Lower lobe of right lung (tissue), 2 donors: ENCODE results near the gene GLCCI1. TPM values are rescaled to one million over a fixed set of nuclear protein-coding genes. Genes with fewer than 3 reads are reported as not detected.

Source experiments
- ATAC-seq, 2 donors: fragments of 200-7000 bp; cut with Tn5 transposase; one replicate each; pipeline ENCODE4 v1.9.1; 2020 to 2022; ENCODE audit warnings: mild to moderate bottlenecking in 2 of 2, moderate library complexity in 2 of 2
- DNase-seq: peaks from one replicate; pipeline ENCODE4 v3.0.0-alpha.2; 2020
- H3K27ac ChIP-seq: fragments of 200-600 bp; one replicate; pipeline ENCODE4 v1.8.0; 2022
- H3K27me3 ChIP-seq: fragments of 200-600 bp; one replicate; pipeline ENCODE4 v1.8.0; 2022; ENCODE audit warnings: low read depth
- H3K36me3 ChIP-seq: fragments of 200-600 bp; one replicate; pipeline ENCODE4 v1.8.0; 2022; ENCODE audit warnings: mild to moderate bottlenecking
- H3K4me1 ChIP-seq: fragments of 200-600 bp; one replicate; pipeline ENCODE4 v1.8.0; 2022
- H3K4me3 ChIP-seq: fragments of 200-600 bp; one replicate; pipeline ENCODE4 v1.8.0; 2022; ENCODE audit warnings: mild to moderate bottlenecking
- H3K9me3 ChIP-seq: fragments of 200-600 bp; one replicate; pipeline ENCODE4 v1.8.0; 2022
- intact Hi-C: fragments of 100-400 bp; cut with DNase I; formaldehyde crosslinking; loops from one replicate; pipeline ENCODE4 v1.11.0; 2022
- total RNA-seq: library from RNA; stranded (reverse); fragmentation: NEBNext Ultra II Directional; extraction: Animal tissue kit (Norgen Biotek cat#: 25700); gene quantifications from one replicate; pipeline ENCODE4 v1.2.1, GENCODE V29; 2021
- TF ChIP-seq, protein P1 (sequence below): fragments of 200-600 bp; IDR thresholded peaks from one replicate; pipeline ENCODE4 v1.8.0; 2022; ENCODE audit warnings: antibody characterized with exemption, mild to moderate bottlenecking
- donor health status: DM: no; HTN: yes; CAD: no; lungs with severe emphysema.

The GLCCI1 gene
- total RNA-seq, 1 donor from 2014 or later = 63.9 TPM

DNA sequence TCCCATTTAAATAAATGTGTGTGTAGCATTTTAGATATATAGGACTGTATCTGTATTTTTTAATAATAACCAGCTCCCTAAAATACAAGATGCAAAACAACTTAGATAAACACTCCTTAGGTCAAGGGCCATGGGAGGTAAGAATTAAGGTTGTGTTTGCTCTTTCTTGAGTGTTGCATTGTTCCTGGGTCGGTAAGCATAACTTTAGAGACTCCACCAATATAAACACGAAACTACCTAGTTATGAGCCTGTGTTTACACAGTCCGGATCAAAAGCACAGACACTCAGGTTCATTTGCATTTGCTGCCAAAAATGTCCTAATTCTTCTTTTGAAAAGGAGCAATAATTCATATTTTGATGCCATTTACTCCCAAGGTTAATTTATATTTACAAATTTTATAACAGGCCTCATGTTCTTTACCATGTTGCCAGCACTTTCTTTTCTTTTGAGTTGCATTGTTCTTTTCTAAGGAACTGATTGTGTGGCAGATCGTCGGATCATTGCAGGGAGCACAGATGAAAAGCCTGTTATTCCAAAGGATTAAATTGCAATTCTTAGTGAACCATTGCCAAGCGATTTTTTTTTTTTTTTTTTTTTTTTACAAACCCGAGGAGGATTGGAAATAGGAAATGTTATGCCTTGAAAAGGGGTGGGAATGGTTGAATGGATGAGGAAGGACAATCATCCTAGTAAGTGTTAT, 45.8 kb upstream of the GLCCI1 start:
- Histone ChIP-seq H3K27ac (peak overlapping the region; percentile 12), H3K9me3 (no peaks in the 10 kb centered on the region), H3K27me3 (no peaks in the 10 kb centered on the region), H3K36me3 (no peaks in the 10 kb centered on the region), H3K4me3 (no peak overlapping the region), H3K4me1 (peaks cover 5% of the 10 kb centered on the region)
- ATAC-seq = peak; percentile 76 to 91
- intact Hi-C loops = no loop called here
- TF ChIP-seq, protein P1, sequence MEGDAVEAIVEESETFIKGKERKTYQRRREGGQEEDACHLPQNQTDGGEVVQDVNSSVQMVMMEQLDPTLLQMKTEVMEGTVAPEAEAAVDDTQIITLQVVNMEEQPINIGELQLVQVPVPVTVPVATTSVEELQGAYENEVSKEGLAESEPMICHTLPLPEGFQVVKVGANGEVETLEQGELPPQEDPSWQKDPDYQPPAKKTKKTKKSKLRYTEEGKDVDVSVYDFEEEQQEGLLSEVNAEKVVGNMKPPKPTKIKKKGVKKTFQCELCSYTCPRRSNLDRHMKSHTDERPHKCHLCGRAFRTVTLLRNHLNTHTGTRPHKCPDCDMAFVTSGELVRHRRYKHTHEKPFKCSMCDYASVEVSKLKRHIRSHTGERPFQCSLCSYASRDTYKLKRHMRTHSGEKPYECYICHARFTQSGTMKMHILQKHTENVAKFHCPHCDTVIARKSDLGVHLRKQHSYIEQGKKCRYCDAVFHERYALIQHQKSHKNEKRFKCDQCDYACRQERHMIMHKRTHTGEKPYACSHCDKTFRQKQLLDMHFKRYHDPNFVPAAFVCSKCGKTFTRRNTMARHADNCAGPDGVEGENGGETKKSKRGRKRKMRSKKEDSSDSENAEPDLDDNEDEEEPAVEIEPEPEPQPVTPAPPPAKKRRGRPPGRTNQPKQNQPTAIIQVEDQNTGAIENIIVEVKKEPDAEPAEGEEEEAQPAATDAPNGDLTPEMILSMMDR = no peak
- no peak for DNase-seq

DNA sequence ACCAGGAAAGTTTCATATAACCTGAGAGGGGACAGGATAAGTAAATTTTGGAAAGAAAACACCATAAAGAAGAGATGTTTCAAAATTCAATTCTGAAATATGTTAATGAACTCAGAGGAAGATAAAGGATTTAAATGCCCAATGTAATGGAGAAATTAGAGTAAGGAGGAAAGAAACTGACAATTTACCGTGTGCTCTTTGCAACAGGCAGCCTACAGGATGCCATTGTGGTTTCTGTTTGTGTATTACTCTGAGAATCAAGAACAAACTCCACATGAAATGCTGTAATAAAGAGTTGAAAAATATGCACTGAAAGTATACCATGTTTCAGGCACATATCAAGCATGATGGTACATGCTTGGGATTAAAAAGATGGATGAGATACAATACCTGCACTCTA, 44.8 kb upstream of the GLCCI1 start:
- H3K4me3 ChIP-seq = no peak overlapping the region
- TF ChIP-seq, protein P1 = no peak
- ATAC-seq = no peak
- peaks cover 5% of the 10 kb centered on the region for H3K4me1 ChIP-seq
- H3K27me3 ChIP-seq = no peaks in the 10 kb centered on the region
- no peak overlapping the region for H3K27ac ChIP-seq
- no peak for DNase-seq
- H3K36me3 ChIP-seq = no peaks in the 10 kb centered on the region
- intact Hi-C loops = no loop called here
- no peaks in the 10 kb centered on the region for H3K9me3 ChIP-seq

DNA sequence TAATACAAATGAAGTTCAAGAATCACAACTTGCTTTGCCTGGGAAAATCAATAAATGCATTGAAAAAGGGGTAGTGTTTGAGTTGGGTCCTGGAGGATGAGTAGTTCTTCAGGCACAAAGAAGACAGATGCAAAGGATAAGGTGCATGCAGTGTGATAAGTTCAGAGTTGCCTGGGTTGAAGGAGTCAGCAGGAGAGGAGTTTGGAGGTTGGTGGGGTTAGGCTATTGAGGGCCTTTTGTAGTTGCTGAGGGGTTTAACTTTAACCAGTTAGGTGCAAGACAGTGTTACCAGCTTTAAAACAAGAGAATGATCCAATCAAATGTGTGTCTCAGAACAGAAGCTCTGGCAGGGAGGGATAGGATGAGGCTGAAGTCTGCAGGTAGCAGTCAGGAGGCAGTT, 44.3 kb upstream of the GLCCI1 start:
- Histone ChIP-seq H3K27ac (no peak overlapping the region), H3K4me1 (peaks cover 5% of the 10 kb centered on the region), H3K9me3 (no peaks in the 10 kb centered on the region), H3K36me3 (no peaks in the 10 kb centered on the region), H3K4me3 (no peak overlapping the region), H3K27me3 (no peaks in the 10 kb centered on the region)
- ATAC-seq (no peak), DNase-seq (no peak)
- TF ChIP-seq, protein P1 = no peak
- intact Hi-C loops = no loop called here

DNA sequence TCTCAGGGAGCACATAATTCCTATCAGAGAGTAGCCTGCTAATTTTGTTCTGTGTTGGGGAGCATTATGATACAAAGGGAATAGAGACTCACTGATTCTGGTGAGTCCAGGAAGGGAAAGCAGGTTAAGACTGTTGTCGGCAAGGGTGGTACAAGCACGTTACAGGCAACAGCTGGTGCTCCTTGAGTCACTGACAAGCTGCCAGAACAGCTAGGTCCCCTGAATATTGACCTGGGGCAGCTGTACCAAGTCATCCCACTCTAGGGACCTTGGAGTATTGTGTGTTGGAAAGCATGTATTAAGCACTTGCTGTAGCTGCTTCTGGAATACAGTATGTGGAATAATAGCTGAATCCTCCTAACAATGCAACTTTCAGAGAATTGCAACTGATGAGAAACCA, 37.0 kb upstream of the GLCCI1 start:
- DNase-seq (no peak), ATAC-seq (no peak)
- Histone ChIP-seq H3K36me3 (no peaks in the 10 kb centered on the region), H3K4me3 (no peak overlapping the region), H3K9me3 (no peaks in the 10 kb centered on the region), H3K27me3 (no peaks in the 10 kb centered on the region), H3K27ac (no peak overlapping the region), H3K4me1 (no peaks in the 10 kb centered on the region)
- TF ChIP-seq, protein P1 = no peak
- intact Hi-C loops = no loop called here

DNA sequence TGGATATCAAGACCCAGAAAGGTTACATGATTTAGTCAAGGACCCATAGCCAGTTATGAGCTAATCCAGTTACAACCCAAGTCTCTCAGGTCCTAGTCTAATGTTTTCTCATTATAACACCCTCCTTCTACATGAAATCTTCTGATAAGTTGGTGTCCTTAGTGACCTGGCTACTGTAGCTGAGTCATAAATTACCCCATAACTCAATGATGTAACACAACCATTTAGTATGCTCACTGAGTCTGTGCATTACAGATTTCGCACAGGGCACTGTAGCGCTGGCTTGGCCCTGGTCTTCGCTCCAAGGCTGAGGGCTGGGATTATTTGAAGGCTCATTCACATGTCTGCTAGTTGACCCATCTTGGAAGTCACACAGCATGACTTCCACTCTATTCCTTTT, 36.0 kb upstream of the GLCCI1 start:
- H3K27ac ChIP-seq = no peak overlapping the region
- no peaks in the 10 kb centered on the region for H3K9me3 ChIP-seq
- ATAC-seq = no peak
- no peaks in the 10 kb centered on the region for H3K4me1 ChIP-seq
- DNase-seq = no peak
- H3K27me3 ChIP-seq = no peaks in the 10 kb centered on the region
- no peaks in the 10 kb centered on the region for H3K36me3 ChIP-seq
- intact Hi-C loops = no loop called here
- no peak overlapping the region for H3K4me3 ChIP-seq
- TF ChIP-seq, protein P1 = no peak
